CD4-positive, alpha-beta T cell (primary cell): ENCODE measurements around the gene OR10W1. TPM values are rescaled to one million over a fixed set of nuclear protein-coding genes. Genes with fewer than 3 reads are reported as not detected.

ENCODE experiments used
- ATAC-seq: fragments of 200-7000 bp; cut with Tn5 transposase; one replicate; pipeline ENCODE4 v1.10.0; 2022; ENCODE audit warnings: mild to moderate bottlenecking; ENCODE audit not compliant: poor library complexity
- CTCF ChIA-PET: fragments of 350-600 bp; sonication (Branson Sonifier 250); formaldehyde crosslinking; loops from one replicate; lab custom pipeline; 2021; ENCODE audit warnings: antibody characterized with exemption, inconsistent platforms; lab: Charles Lee
- POLR2A ChIA-PET: fragments of 350-600 bp; sonication (Branson Sonifier 250); formaldehyde crosslinking; loops from one replicate; lab custom pipeline; 2021; ENCODE audit warnings: antibody characterized with exemption, inconsistent platforms; lab: Charles Lee
- DNase-seq, 14 experiments: peaks; one replicate each; pipeline ENCODE4 v3.0.0-alpha.2; 2013 to 2020; ENCODE audit warnings: mixed read lengths in 2 of 14
- H3K27ac ChIP-seq, 2 donors: one replicate each; pipeline versions ENCODE4 v1.5.1 to v1.7.0; 2013; ENCODE audit warnings: low read length in 2 of 2, low read depth in 1 of 2, mild to moderate bottlenecking in 1 of 2
- H3K27me3 ChIP-seq, 2 experiments: 1 replicate in 1 of 2; 2 replicates in 1 of 2; pipeline versions ENCODE4 v1.6.1 to v1.7.0; 2013; ENCODE audit warnings: low read length in 2 of 2, control low read depth in 1 of 2, mild to moderate bottlenecking in 1 of 2, moderate library complexity in 1 of 2; ENCODE audit not compliant: insufficient read depth in 2 of 2, control insufficient read depth in 1 of 2
- H3K36me3 ChIP-seq: one replicate; pipeline ENCODE4 v1.6.1; 2013; ENCODE audit warnings: low read length, control low read depth; ENCODE audit not compliant: insufficient read depth
- H3K4me1 ChIP-seq: one replicate; pipeline ENCODE4 v1.6.1; 2013; ENCODE audit warnings: low read length, control low read depth; ENCODE audit not compliant: insufficient read depth
- H3K4me3 ChIP-seq: one replicate; pipeline ENCODE4 v1.5.1; 2013; ENCODE audit warnings: mild to moderate bottlenecking, low read length, moderate library complexity
- H3K9me3 ChIP-seq, 2 experiments: 1 replicate in 1 of 2; 2 replicates in 1 of 2; pipeline versions ENCODE4 v1.6.1 to v1.7.0; 2013; ENCODE audit warnings: low read length in 2 of 2, mild to moderate bottlenecking in 2 of 2, control low read depth in 1 of 2, moderate library complexity in 1 of 2; ENCODE audit not compliant: control insufficient read depth in 1 of 2, insufficient read depth in 1 of 2
- H3K27ac Mint-ChIP-seq: one replicate; pipeline ENCODE4 v1.8.0; 2020; ENCODE audit warnings: mixed read lengths
- H3K27me3 Mint-ChIP-seq: one replicate; pipeline ENCODE4 v1.8.0; 2021; ENCODE audit warnings: mixed read lengths
- H3K36me3 Mint-ChIP-seq: one replicate; pipeline ENCODE4 v1.8.0; 2021; ENCODE audit warnings: low read depth, mixed read lengths
- H3K4me1 Mint-ChIP-seq: one replicate; pipeline ENCODE4 v1.8.0; 2021; ENCODE audit warnings: low read depth, mixed read lengths
- H3K4me3 Mint-ChIP-seq: one replicate; pipeline ENCODE4 v1.8.0; 2020; ENCODE audit warnings: mild to moderate bottlenecking, mixed read lengths
- H3K9me3 Mint-ChIP-seq: one replicate; pipeline ENCODE4 v1.8.0; 2020; ENCODE audit warnings: mixed read lengths
- CTCF ChIP-seq: fragments of 200-600 bp; IDR thresholded peaks from one replicate; pipeline ENCODE4 v1.8.0; 2022; ENCODE audit warnings: antibody characterized with exemption, mild to moderate bottlenecking
- intact Hi-C, 2 experiments: fragments of 100-400 bp; cut with DNase I in 1 of 2; cut with micrococcal nuclease in 1 of 2; formaldehyde crosslinking; loops; one replicate each; pipeline versions ENCODE4 v1.15.1 to v1.9.0; 2023 to 2025; cut with DNase I, micrococcal nuclease
- polyA plus RNA-seq, 2 donors: library from polyadenylated mRNA; unstranded; fragments of 120-200 nt; gene quantifications; one replicate each; pipeline ENCODE4 v1.2.1, GENCODE V29; 2013
- total RNA-seq, 174 experiments: library from RNA in 2 of 174; stranded (reverse) in 2 of 174; gene quantifications; one replicate each; pipeline ENCODE4 v1.2.3 and lab custom pipeline; 2021 to 2026

The OR10W1 gene
- total RNA-seq (not detected), total RNA-seq (lab: John Stamatoyannopoulos, UW) (0 to 0.06 (median 0) reads per million in 172 experiments)
- not detected for polyA plus RNA-seq (2013, experiment 1 of 2)
- polyA plus RNA-seq (2013, experiment 2 of 2) = not detected

DNA sequence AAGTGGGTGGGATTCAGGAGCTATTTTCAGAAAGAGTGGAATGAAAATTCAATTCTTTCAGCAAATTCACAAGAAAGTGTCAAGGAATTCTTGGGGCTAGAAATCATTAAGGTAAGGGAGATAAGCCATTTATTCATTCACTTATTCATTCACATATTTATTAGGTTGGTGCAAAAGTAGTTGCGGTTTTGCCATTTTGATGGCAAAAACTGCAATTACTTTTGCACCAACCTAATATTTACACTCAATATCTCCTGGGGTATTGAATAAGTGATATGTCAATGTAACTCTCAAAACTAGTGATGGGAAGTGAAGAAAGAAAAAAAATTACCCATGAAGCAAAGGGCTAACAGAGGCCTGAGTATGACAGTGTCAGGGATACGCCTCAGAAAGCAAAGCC, at the start of gene OR10W1:
TSS of gene OR10W1 (minus strand) at position 119 of the 400 bp plus-strand sequence. CDS start 402 bp downstream, outside the sequence.
- CTCF ChIA-PET = no interaction called here
- POLR2A ChIA-PET = no interaction called here
- no peak for ATAC-seq
- TF ChIP-seq CTCF = no peak
- H3K27ac ChIP-seq = no peak within 1 kb of the TSS
- Mint-ChIP-seq H3K36me3 (no peaks in the 10 kb centered on the region), H3K4me3 (no peak within 1 kb of the TSS), H3K27me3 (peaks cover 24% of the 10 kb centered on the region), H3K27ac (no peak within 1 kb of the TSS), H3K4me1 (no peaks in the 10 kb centered on the region), H3K9me3 (no peaks in the 10 kb centered on the region)
- no peak within 1 kb of the TSS for H3K4me3 ChIP-seq
- intact Hi-C loops = no loop called here
- H3K9me3 ChIP-seq = peaks cover 2 to 4% of the 10 kb centered on the region in 2 experiments
- DNase-seq = no peak
- H3K36me3 ChIP-seq = no peaks in the 10 kb centered on the region
- no peaks in the 10 kb centered on the region for H3K27me3 ChIP-seq
- no peaks in the 10 kb centered on the region for H3K4me1 ChIP-seq

GRCh38 chr11:58316142-58316541, 48.1 kb upstream of the OR10W1 start:
- no peaks in the 10 kb centered on the region for H3K36me3 ChIP-seq
- H3K27ac Mint-ChIP-seq = no peak overlapping the region
- H3K4me3 Mint-ChIP-seq = no peak overlapping the region
- CTCF ChIA-PET = no interaction called here
- intact Hi-C loops = no loop called here
- no peaks in the 10 kb centered on the region for H3K4me1 Mint-ChIP-seq
- H3K27ac ChIP-seq = no peak overlapping the region
- H3K27me3 Mint-ChIP-seq = peaks cover 27% of the 10 kb centered on the region
- peaks cover 2% of the 10 kb centered on the region for H3K9me3 Mint-ChIP-seq
- no peaks in the 10 kb centered on the region for H3K36me3 Mint-ChIP-seq
- DNase-seq = no peak
- ATAC-seq = no peak
- H3K4me1 ChIP-seq = no peaks in the 10 kb centered on the region
- H3K27me3 ChIP-seq = peaks cover 0 to 8% of the 10 kb centered on the region in 2 experiments
- TF ChIP-seq CTCF = no peak
- H3K9me3 ChIP-seq = no peaks in the 10 kb centered on the region
- POLR2A ChIA-PET = no interaction called here
- no peak overlapping the region for H3K4me3 ChIP-seq

DNA sequence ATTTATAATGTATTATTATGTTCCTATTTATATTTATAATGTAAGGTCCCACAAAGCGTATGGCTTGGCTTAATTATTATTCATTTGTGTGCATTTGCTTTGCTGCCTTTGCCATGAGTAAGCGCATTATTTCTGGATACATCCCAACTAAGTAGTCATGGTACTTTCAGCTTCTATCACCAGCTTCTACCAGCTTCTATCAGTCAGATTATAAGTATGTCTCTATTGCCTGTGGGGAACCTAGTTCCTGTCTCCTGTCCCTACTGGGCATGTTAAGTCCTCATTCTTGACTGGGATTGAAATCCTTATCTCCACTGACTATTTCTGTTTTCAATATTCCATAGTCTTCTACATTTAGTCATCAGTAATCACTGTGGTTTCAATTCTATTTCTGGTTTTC, 33.5 kb upstream of the OR10W1 start:
- Mint-ChIP-seq H3K27me3 (no peaks in the 10 kb centered on the region), H3K4me1 (no peaks in the 10 kb centered on the region), H3K36me3 (no peaks in the 10 kb centered on the region), H3K4me3 (no peak overlapping the region), H3K9me3 (no peaks in the 10 kb centered on the region), H3K27ac (no peak overlapping the region)
- H3K27ac ChIP-seq = no peak overlapping the region
- H3K27me3 ChIP-seq = no peaks in the 10 kb centered on the region
- H3K9me3 ChIP-seq = no peaks in the 10 kb centered on the region
- DNase-seq = no peak
- POLR2A ChIA-PET = no interaction called here
- no peak for ATAC-seq
- no peak for TF ChIP-seq CTCF
- CTCF ChIA-PET = no interaction called here
- no peak overlapping the region for H3K4me3 ChIP-seq
- intact Hi-C loops = no loop called here
- H3K4me1 ChIP-seq = no peaks in the 10 kb centered on the region
- no peaks in the 10 kb centered on the region for H3K36me3 ChIP-seq
